Measurements from ENCODE around the gene AQP5.

AQP5 gene

DNA sequence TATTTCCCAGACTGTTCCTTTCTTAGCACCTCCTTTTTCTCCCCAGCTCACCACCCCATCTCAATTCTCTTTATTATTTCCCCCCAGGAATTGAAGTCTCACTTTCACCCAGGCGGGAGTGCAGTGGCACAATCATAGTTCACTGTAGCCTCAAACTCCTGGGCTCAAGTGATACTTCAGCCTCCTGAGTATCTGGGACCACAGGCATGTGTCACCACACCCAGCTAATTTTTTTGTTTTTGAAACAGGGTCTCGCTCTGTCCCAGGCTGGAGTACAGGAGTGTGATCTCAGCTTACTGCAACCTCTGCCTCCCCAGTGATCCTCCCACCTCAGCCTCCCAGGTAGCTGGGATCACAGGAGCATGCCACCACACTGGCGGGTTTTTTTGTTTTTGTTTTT is 52.7 kb downstream of the AQP5 start:
- no peak for TF ChIP-seq CTCF (IDR thresholded peaks at IDR 0.05; ENCODE audit: low read depth, low read length, missing control alignments)
- no peak overlapping the region for H3K4me3 ChIP-seq (replicated peaks; ENCODE audit: low read depth, low read length)
- DNase-seq (ENCODE audit: extremely low read depth, low read depth), result no peak
